ENCODE results near the gene ECSIT.

DNA sequence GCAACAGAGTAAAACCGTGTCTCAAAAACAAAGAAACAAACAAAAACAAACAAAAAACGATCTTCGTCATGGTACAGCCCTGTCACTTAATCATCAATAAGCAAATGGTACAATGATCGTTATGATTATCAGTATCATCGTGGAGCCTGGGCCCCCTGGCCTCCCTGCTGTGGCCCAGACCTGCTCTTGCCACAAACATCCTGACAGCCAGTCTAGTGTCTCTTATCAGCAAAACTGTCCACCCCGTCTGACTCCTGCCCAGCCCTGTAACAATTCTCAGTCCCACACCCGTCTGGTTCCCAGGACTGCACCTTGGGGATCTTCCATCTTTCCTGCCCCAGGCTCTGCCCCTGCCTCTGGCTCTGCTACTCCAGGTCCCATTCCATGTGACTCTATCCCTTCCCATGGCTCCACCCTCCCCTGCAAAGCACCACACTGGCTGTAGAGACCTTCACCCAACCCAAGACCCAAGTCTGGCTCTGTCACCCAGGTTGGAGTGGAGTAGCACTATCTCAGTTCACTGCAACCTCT, 29.0 kb downstream of the ECSIT start:
- TF ChIP-seq CSDC2 (CRISPR knock-in tag; IDR thresholded peaks at IDR 0.05) (no peak), ZFP30 (CRISPR knock-in tag; IDR thresholded peaks at IDR 0.05) (no peak), ZNF70 (CRISPR knock-in tag; IDR thresholded peaks at IDR 0.05) (no peak)
- TF ChIP-seq, protein P1, sequence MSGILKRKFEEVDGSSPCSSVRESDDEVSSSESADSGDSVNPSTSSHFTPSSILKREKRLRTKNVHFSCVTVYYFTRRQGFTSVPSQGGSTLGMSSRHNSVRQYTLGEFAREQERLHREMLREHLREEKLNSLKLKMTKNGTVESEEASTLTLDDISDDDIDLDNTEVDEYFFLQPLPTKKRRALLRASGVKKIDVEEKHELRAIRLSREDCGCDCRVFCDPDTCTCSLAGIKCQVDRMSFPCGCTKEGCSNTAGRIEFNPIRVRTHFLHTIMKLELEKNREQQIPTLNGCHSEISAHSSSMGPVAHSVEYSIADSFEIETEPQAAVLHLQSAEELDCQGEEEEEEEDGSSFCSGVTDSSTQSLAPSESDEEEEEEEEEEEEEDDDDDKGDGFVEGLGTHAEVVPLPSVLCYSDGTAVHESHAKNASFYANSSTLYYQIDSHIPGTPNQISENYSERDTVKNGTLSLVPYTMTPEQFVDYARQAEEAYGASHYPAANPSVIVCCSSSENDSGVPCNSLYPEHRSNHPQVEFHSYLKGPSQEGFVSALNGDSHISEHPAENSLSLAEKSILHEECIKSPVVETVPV (CRISPR knock-in tag; IDR thresholded peaks at IDR 0.05), result no peak

All from SK-N-SH treated with all-trans-retinoic acid at 6 μM for 48 hours (cell line).